Fibroblast of peridontal ligament (primary cell): ENCODE measurements around the gene RALGAPB.
A peak's percentile ranks its signal among the peaks of the same experiment; 100 is the strongest.
"Not testable (repeated sequence)": the region's sequence is repeated elsewhere in the genome, so short reads cannot be mapped to it uniquely, and the experiment has no call there.

Experiments used
- DNase-seq: peaks from one replicate; pipeline ENCODE4 v3.0.0-alpha.2; 2010; ENCODE audit errors: extremely low read depth

The RALGAPB gene

DNA sequence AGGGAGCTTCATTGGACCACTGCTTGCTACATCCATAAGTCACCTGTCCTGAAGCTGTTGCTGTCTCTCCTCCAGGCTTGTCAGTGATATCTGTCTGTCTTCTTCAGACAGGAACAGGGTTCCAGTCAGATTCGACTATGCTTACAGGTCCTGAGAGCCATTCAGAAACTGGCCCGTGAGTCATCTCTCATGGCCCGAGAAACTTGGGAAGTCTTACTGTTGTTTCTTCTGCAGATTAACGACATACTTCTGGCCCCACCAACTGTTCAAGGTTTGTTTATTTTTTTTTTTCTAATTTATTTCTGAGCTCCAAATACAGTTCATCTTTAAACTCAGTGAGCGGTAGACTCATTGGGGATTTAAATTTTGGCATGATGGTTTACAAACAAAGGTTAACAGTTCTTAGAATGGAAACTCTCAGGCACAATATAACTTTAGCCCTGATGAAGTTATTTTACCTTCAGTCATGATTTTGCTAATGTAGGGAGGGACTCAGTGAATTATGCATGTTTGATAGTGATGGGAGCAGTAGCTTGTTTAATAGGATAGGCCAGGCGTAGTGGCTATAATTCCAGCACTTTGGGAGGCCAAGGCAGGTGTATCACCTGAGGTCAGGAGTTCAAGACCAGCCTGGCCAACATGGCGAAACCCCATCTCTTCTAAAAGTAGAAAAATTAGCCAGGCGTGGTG is 24.7 kb downstream of the RALGAPB start:
- DNase-seq, result no peak

DNA sequence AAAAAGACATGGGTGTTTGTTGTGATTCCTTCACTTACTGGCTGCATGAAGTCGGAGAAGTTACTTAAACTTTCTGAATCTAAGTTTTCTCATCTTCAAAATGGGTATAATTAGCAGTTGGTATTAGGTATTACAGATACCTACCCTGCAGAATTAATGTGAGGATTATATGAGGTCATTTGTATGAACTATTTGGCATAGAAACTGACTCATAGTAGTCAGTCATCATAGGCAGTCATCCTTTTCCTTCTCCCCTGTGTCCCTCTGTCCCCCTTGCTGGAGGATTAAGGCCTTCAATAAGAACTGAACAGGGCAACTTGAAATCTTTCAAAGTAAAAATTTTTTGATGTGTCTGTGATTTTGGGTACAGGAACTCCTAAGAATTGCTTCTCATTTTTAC is 26.3 kb downstream of the RALGAPB start:
- DNase-seq, result no peak

- no peak for DNase-seq
These were observed 26.7 kb downstream of the RALGAPB start for GRCh38 chr20:38499366-38499765.

DNA sequence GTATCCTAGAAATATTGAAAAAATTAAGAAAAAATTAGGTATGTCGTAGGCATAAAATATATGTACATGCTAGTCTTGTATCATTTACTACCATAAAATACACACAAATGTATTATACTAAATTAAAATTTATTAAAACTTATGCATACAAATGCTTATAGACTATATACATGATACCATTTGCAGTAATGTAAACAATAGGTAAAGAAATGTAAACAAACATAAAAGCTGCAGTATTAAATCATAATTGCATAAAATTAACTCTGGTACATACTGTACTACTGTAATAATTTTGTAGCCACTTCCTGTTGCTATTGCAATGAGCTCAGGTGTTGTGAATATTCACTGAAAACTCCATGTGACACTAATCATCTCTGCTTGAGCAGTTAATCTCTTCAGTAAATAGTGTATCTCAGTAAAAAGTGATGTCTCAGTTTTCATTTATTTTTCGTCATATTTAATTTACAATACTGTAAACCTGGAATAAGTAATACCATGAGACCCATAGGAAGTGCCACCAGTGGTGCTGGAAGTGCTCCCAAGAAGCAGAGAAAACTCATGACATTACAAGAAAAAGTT is 29.3 kb downstream of the RALGAPB start:
- no peak for DNase-seq

DNA sequence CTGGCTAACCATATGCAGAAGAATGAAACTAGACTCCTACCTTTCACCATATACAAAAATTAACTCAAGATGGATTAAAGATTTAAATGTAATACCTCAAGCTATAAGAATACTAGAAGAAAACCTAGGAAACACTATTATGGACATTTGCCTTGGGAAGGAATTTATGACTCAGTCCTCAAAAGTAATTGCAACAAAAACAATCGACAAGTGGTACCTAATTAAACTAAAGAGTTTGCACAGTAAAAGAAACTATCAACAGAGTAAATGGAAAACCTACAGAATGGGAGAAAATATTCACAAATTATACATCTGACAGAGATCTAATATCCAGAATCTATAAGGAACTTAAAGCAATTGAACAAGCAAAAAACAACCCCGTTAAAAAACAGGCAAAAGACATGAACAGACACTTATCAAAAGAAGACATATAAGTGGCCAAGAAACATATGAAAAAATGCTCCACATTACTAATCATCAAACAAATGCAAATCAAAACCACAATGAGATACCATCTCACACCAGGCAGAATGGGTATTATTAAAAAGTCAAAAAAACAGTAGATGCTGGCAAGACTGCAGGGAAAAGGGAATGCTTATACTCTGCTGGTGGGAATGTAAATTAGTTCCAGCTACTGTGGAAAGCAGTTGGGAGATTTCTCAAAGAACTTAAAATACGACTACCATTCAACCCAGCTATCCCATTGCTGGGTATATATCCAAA is 31.9 kb downstream of the RALGAPB start:
- no peak for DNase-seq

DNA sequence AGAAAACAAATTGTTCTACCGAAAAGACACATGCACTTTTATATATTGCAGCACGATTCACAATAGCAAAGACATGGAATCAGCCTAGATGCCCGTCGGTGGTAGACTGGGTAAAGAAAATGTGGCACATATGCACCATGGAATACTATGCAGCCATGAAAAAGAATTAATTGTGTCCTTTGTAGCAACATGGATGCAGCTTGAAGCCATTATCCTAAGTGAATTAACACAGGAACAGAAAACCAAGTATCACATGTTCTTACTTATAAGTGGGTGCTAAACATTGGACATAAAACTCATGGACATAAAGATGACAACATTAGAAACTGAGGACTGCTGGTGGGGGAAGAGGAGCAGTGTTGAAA is 32.4 kb downstream of the RALGAPB start:
- DNase-seq, result no peak

DNA sequence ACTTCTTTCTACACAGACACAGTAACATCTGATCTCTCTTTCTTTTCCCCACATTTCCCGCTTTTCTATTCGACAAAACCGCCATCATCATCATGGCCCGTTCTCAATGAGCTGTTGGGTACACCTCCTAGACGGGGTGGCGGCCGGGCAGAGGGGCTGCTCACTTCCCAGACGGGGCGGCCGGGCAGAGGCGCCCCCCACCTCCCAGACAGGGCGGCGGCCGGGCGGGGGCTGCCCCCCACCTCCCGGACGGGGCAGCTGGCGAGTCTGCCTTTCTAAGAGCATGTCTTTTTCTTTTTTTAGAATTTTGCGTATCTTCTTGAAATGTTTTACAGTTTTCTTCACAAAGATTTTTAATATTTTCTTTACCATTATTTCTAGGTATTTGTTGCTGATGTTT is 39.1 kb downstream of the RALGAPB start:
- DNase-seq, result not testable (repeated sequence)

- no peak for DNase-seq
These were observed 41.5 kb downstream of the RALGAPB start for GRCh38 chr20:38514185-38514584.

DNA sequence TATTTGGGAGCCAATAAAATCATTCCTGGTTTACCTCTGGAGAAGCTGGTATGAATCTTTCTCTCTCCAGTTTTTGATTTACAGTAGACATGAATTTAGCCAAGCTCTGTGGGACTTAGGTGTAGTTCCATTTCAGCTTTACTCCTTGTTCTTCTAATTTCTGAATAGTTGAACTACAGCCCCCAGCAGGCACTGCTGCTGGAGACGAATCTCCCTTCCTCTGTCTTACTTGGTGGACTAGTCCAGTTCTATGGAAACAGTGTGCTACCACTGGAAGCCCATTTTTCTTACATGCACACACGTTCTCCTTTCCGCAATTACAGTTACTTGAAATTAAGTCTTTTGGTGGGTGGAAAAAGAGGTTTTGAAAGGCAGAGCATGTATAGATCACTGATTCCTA is 42.3 kb downstream of the RALGAPB start:
- DNase-seq, result no peak

DNA sequence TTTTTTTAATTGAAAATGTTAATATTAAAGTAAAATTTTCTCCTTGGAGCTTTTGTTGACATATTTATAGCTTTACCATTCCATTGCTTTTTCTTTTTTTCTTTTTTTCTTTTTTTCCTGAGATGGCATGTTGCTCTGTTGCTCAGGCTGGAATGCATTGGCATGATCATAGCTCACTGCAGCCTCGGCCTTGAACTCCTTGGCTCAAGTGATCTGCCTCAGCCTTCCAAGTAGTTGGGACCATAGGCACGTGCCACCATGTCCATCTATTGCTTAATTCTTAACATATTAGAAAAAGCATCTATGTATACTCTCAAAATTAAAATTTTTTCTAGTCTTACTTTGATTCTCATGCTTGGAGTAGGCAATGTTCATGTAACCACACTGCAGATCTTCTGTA is 43.0 kb downstream of the RALGAPB start:
- no peak for DNase-seq

DNA sequence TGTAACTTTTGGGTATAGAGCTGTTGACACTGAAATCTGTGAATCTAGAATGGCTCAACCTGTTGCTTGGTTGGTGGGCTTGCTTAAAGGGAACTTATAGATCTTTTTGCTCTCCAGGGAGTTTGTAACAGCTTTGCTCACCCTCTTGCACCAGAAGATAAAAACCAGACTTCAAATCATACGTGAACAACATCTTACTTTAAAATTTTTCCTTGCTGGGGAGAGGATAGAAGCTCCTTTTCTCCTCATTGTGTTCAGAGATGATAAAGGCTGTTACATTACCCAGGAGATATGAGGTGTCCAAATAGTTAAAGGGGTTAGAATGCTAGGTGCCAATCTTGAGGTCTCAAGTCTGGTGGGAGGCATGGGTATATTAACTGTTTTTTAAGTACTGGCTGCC is 46.8 kb downstream of the RALGAPB start:
- DNase-seq, result no peak

GRCh38 chr20:38520261-38520660 is 47.6 kb downstream of the RALGAPB start:
- no peak for DNase-seq

DNA sequence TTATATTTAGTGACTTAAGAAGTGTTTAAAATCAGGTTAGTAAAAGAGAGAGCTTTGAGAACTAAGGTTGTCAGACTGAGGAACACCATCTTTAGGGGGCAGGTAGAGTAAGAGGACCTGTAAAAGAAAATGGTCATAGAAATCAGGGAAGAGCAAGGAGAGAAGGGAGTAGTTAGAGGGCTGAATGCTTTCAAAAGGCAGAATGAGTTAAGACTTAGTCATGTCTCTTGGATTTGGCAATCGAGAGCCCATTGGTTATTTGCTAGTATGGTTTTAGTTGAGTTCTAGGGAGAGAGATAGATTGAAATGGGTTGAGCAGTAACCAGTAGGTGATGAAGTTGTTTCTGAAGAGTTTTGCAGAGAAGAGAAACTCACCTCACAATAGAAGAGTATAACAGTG is 51.1 kb downstream of the RALGAPB start:
- DNase-seq, result peak; percentile 59

DNA sequence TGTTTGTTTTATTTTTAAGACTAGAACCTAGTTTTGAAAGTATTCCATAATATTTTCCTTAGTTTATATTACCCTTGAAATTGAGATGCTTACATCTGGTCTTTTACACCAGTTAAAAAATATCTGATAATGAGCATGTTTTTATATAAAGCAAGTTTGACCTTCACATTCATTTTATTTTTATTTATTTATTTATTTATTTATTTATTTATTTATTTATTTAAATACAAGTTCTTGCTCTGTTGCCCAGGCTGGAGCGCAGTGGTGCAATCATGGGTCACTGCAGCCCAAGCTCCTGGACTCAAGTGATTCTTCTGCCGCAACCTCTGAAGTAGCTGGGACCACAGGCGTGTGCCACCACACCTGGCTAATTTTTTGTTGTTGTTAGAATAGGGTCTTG is 55.5 kb downstream of the RALGAPB start:
- DNase-seq, result no peak

GRCh38 chr20:38531021-38531420 is 58.4 kb downstream of the RALGAPB start:
- no peak for DNase-seq

GRCh38 chr20:38534756-38535155 is 62.1 kb downstream of the RALGAPB start:
- no peak for DNase-seq

DNA sequence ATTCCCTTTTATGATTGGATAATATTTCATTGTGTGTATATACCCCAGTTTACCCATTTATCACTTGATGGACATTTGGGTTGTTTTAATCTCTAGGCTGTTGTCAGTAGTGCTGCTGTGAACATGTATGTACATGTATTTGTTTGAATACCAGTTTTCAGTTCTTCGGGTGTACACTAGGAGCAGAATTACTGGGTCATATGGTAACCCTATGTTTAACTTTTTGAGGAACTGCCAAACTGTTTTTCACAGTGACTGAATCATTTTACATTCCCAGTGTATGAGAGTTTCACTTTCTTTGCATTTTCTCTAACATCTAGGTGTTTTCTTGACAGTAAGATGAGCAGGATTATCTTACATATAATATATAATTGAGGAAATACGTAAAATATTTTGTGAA is 63.7 kb downstream of the RALGAPB start:
- DNase-seq, result peak; percentile 72

DNA sequence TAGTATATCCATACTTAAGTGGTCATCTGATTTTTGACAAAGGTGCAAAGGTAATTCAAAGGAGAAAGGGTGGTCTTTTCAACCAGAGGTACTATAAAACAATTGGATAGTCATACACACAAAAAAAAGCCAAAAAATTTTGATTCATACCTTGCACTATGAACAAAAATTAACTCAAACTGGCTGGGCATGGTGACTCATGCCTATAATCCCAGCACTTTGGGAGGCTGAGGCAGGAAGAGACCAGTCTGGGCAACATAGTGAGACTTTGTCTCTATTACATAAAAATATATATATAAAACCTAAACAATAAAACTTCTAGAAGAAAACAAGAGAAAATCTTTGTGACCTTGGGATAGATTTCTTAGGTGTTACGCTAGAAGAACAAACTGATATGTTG is 64.5 kb downstream of the RALGAPB start:
- no peak for DNase-seq

DNA sequence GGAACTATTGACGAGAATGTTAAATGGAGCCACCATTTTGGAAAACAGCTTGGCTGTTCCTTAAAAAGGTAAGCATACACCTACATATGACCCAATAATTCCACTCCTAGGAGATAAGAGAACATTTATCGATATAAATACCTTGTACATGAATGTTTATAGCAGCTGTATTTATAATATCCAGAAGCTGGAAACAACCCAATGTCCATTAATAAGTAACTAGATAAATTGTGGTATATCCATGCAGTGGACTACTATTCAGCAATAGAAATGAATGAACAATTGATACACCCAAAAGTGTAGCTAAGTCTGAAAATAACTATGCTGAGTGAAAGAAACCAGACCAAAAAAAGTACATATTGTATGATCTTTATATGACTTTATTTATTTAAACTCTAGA is 66.1 kb downstream of the RALGAPB start:
- no peak for DNase-seq

DNA sequence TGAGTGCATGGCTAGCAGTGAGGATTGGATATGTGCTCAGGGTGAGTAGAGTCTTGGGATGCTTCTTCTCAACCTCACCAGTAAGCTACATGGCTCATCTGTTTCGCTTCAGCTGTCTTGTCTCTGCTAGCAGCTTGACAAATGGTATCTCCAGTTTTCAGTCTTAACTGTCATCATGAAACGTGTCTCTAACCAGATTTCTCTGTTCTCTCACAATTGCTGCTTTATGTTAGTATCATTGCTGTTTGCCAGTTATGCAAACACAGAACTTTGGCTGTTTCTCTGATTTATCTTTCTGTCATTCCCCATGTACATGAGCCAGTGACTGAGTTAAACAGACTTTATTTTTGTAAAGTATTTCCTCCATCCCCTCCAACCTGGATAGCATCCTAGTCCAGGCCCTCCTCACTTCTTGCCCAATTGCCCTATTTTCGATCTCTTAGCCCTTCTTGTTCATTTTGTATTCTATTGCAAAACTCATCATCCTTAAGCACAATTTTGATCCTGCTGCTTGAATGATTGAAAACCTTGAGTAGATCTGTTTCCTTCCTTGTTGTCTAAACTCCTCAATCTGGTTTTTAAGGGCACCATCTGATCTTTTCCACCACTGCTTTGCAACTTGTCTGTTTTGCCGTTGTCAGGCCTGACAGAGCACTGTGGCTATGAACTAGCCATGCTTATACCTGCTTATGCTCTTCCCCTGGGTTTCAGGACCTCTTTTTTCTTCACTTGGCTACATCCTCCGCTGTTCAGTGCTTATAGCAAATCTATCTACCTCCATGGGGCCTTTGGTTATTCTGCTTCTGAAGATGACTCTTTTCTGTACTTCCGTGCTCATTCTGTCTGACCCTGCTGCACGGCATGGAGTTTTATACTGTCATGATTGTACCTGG is 70.6 kb downstream of the RALGAPB start:
- no peak for DNase-seq

- no peak for DNase-seq
These were observed 73.1 kb downstream of the RALGAPB start for GRCh38 chr20:38545771-38546170.
